ENCODE data around the gene SMOC2.

The SMOC2 gene

DNA sequence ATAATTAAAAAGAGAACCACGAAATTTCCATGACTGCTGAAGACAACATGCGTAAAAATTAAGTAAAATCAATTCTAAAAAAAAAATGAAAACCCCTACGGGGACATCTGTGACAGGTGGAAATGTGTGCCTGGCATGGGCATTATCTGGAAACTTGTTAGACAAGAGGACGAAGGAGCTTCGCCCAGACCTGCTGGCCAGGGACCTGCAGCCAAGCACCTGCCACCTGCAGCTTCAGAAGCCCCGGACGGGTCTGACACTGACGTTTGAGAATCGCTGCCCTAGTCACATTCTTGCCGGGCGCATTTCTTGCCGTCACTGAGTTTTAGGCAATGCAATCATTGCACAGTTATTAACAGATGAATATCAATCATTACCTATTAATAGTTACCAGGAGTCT, 140.3 kb downstream of the SMOC2 start:
- DNase-seq: no peak

DNA sequence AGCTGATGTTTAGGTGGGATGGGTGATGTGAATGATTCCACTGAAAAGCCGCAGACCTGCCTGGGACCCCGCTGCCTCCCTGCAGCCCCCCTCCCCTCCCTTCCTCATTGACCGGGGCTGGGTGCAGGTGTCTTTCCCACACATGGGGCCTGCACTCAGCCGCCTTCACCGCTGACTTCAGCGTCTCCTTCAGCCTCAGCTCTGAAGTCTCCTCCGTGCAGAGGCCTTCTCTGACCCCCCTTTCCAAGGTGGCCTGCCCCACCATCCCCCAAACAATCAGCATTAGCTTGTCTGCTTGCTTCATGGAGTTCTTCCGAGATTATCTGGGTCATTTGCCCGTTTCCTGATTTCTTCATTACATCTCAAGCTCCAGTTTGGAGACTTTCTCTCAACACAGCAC, 140.7 kb downstream of the SMOC2 start:
- DNase-seq: no peak

DNA sequence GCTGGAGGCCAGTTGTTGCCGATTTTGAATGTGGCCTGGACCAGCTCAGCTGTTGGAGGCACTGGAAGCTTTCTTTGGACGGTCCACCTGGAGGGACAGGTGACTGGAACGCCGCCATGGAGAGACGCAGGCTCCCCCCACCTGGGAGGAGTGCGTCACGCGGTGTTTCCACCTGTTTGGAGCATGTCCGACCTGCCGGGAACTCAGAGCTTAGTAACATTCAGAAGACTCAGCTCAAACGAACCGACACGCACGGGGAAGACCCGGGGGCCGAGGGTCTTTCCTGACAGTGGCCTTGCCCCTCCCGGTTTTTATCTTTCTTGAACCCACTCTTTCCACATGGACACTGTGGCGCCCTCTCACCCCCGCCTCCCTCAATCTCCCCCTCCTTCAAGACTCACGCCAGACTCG, 141.6 kb downstream of the SMOC2 start:
- DNase-seq: no peak

DNA sequence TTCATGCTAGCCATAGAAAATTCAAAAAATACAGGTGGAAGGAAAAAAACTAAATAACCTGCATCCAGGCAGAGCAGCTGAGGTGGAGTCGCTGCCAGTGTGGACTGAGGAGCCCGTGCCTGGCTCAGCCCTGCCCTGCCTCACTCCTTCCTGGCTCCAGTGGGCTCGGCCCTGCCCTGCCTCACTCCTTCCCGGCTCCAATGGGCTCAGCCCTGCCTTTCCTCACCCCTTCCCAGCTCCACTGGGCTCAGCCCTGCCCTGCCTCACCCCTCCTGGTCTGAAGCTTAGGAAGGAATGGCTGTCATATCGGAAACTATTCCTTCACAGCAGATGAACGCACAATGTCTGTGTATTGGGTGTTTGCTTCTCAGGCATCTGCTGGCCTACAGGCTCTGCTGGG, 142.1 kb downstream of the SMOC2 start:
- no peak for DNase-seq

DNA sequence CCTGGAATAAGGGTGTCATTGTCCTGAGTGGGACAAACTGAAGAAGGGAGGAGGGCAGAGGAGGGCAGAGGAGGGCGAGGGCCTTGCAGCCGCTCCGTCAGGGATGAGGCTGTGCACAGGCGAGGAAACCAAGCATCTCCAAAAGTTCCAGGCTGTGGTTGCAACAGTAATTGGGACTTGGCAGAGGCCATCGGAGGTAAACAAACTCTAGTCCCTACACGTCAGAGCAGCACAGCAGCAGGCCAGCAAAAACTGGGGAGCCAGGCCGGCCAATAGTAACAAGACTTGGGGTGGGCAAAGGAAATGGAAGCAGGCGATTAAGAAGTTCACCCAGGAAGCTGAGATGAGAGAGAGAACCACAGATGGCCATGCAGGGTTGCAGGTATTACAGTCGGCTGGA, 142.8 kb downstream of the SMOC2 start:
- no peak for DNase-seq

DNA sequence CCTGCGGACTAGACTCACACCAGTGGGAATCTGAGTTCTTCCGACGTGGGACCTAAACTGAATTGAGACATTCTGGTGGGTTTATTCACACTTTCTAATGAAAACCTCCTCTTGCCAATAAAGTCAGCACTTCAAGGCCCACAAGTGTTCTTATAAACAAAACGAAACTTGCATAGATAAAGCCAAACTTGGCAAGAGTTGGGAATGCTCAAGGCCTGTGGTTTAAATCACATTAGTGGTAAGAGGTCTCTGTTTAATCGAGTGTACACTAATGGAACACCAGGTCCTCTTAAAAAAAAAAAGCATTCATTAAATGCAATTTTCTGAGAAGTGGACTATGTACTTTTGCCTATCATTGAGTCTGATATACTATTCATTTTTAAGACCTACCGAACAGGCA, 143.3 kb downstream of the SMOC2 start:
- DNase-seq: no peak

DNA sequence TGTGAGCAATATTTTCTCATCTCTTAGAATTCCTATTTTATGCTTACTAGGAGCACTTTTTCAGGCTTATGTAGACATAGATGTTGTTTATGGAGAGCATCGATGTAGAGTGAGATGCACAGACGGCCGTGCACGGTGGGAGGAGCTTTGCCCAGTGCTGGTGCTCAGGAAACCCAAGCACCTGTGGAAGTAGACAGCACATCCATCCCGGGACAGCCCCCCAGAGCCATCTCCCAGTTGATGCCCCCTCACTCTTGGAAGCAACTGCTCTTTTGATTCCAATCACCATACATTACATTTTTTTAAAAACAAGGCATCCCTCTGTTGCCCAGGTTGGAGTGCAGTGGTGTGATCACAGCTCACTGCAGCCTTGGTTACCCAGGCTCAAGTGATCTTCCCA, 143.7 kb downstream of the SMOC2 start:
- DNase-seq: no peak

DNA sequence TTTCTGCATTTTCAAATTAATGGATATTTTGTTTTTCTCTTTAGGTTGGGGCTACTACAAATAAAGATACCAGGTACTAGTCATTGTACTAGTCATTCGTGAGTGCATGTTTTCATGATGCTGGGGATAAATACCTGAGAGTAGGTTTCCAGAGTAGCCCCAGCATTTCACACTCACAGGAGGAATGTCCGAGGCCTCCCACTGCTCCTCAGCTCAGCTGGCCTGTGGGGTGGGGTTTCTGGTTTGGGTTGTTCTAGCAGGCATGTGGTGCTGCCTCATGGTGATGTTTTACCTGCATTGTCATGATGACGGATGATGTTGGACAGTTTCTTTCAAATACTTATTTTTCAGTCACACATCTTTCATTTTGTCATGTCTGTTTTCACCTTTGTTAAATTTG, 144.5 kb downstream of the SMOC2 start:
- DNase-seq: no peak

DNA sequence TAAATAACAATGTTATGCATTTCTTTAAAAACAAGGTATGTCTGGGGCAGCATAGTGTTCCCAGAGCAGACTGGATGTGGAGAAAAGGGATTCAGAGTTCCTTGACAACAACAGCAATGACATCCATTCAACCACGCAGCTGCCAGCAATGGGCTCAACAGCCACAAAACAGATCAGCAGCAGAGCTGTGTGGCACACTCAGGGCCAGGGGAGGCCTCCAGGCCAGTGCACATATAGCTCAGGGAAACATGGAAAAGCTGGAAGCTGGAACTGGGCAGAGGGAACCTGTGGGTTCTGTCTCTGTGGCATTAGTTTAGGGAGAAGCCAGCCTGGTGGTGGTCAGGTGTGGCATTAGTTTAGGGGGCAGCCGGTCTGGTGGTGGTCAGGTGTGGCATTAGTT, 148.3 kb downstream of the SMOC2 start:
- DNase-seq: no peak

DNA sequence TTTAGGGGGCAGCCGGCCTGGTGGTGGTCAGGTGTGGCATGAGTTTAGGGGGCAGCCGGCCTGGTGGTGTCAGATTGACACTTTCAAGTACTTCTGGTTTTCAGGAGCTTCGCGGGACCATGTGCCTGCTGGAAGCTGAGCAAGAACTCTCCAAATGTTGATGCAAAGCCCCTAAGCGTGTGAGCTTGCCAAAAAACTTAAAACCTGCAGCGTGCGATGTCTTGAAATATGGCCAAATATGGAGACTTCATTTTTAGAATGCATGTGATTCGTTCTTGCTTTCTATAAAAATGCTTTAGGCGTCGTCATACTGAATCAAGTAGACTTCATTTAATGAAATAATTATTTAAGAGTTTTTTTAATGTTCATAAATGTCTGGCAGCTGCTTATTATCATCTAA, 149.4 kb downstream of the SMOC2 start:
- no peak for DNase-seq

DNA sequence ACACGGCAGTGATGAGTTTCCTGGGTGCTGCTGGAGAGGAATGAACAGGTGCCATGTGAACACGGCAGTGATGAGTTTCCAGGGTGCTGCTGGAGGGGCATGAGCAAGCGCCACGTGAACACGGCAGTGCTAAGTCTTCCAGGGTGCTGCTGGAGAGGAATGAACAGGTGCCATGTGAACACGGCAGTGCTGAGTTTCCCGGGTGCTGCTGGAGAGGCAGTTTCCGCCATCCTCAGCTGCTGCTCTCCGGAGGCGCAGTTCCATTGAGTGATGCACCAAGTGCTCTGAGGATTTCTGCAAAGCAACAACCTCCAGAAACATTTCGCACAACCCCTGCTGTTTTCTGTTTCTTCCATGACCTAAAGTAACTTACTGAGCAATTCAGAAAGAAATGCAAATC, 155.4 kb downstream of the SMOC2 start:
- no peak for DNase-seq

DNA sequence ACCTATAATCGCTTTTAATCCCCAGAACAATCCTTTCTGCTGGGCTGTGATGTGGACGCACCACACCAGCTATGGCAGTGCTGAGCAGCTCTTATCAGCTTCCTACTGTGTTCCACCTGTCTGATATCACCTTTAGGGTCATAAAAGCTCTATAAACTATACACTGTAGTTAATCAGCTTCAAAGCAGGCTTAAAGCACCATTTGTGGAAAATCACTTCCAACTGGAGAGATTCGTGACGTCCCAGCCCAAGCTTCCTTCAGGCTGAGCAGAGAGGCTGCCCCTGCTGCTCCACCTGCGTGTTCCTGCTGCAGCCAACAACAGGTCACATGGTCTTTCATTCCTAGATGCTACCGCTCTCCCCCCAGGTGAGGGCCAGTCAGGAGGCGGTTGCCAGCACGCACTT, 156.5 kb downstream of the SMOC2 start:
- DNase-seq: no peak

DNA sequence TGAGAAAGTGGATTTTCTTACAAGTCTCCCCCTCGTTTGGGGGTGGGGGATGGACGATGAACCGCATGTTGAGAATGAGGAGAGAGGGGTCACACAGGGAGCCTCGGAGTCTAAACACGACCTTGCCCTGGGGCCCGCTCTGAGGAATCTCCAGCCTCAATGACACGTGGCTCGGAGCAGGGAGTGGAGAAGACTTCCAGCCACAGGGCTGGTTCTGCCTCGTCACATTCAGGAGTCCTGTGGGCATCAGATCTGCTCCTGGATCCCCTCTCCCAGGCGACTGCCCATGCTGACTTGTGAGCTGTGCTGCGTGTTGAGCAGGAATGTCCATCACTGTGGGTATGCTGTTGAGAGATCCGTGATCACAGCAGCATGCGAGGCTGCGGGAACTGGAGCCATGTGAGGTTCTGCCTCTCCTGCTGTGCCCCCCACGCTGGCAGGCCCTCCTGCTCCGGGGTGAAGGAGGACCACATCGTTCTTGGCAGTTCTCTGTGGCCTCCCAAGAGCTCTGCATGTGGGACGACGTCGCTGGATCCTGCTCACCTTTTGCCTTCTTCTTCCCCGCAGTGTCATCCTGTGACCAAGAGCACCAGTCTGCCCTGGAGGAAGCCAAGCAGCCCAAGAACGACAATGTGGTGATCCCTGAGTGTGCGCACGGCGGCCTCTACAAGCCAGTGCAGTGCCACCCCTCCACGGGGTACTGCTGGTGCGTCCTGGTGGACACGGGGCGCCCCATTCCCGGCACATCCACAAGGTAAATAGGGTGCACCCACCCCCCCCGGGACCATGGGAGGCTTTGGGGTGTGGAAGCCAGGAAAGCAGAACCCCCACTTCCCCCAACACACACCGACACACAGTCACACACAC, 157.5 kb downstream of the SMOC2 start:
- no peak for DNase-seq

DNA sequence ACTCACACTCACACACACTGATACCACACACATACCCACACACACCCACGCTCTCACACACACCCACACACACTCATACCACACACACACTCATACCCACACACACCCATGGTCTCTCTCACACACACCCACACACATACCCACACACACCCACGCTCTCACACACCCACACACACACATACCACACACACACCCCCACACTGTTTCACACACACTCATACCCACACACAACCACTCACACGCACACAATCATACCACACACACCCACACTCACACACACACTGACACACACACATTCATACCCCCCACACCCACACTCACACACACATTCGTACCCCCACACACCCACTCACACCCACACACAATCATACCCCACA, 158.1 kb downstream of the SMOC2 start:
- no peak for DNase-seq

DNA sequence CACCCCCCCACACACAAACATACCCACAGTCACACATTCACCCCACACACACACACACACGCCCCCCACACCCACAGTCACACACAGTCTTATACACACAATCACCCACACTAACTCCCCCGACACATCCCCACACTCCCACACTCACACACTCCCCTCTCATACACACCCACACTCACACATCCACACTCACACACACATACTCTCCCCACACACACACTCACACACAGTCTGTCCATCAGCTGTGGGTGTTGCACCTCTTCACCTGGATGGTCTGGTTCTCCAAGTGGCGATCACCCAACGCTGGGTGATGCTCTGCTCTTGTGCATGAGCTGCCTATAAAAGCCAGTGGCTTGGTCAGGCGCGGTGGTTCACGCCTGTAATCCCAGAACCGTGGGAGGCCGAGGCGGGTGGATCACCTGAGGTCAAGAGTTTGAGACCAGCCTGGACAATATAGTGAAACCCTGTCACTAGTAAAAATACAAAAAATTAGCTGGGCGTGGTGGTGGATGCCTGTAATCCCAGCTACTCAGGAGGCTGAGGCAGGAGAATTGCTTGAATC, 158.9 kb downstream of the SMOC2 start:
- DNase-seq: no peak

DNA sequence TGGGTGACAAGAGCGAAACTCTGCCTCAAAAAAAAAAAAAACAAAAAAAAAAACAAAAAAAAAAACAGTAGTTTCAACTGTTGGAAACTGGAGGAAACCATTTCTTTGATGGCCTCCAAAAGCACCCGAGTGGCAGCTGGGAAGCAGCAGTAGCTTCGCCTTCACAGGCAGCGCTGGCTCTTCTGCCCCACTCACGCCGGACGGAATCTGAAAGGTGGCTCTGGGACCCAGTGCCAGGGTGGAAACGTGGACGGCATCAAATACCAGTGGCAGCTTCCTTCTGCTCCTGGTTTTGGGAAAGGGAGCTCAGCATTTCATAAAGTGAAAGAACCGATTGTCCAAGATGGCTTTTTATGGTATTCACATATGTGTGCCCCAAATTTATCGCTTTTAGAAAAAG, 159.4 kb downstream of the SMOC2 start:
- no peak for DNase-seq

DNA sequence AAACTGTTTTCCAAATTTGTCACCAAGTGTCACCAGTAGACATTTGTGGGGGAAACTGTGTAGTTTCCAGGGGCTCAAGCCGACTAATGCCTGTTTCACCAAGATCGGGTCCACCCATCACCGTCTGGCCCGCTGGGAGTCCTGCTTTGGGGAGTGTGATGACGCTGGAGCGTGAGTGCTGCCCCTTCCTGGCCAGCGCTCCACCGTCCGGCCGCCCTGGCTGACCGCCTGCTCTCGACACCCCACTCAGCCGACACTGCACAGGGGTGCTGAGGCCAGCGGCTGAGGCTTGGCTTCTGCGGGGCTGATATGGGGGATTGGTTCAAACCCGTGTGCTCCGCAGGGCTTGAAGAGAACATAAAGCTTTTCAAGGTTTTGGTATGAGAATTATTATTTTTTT, 160.1 kb downstream of the SMOC2 start:
- DNase-seq: no peak

DNA sequence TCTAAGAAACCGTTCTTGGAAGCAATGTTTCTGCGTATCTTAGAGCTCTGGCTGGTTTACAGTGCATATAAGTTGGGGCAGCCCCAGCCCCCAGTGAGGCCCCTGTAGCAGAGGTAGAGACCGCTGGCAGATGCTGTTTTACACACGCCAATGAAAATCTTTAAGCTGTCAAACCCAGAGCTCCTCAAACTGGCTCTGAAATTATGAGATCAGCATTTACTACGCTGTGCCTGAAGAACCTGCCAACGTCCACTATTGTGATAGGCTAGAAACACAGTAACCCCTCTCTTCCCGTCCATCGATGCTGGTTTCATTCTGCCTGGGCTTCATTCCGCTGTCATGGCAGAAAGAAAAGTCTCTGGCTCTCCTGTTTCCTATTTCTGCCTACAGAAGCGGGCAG, 160.6 kb downstream of the SMOC2 start:
- DNase-seq: no peak

DNA sequence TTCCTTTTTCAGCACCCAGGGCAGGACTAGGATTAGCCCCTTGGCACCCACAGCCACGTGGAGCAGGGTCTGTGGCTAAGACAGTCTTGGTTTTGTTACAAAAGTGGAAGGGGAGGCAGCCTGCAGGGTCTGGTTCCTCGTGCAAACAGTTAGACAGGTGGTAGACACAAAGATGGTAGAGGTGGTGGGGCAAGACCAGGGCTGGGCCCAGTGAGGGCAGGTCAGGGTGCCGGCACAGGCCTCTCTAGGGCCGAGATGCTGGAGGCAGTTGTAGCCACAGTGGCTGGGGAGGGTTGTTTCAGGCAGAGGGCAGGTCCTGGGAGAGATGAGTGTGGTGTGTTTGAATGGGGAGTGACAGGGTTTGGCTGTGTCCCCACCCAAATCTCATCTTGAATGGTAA, 161.6 kb downstream of the SMOC2 start:
- no peak for DNase-seq

DNA sequence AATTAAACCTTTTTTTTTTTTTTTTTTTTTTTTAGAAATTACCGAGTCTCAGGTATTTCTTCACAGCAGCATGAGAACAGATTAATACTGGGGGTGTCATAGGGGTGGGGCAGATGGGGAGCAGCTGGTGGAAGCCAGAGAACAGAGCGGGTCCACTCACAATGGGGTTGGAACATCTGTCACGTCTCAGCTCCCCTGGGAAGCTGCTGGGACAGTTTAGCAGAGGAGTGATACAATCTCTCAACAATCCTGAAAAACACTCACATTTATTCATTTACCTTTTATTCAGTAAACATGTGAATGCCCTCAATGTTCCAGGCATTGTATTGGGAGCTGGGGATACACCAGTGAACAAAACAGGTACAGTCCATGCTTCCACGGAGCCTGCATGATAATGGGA, 162.2 kb downstream of the SMOC2 start:
- DNase-seq: no peak

DNA sequence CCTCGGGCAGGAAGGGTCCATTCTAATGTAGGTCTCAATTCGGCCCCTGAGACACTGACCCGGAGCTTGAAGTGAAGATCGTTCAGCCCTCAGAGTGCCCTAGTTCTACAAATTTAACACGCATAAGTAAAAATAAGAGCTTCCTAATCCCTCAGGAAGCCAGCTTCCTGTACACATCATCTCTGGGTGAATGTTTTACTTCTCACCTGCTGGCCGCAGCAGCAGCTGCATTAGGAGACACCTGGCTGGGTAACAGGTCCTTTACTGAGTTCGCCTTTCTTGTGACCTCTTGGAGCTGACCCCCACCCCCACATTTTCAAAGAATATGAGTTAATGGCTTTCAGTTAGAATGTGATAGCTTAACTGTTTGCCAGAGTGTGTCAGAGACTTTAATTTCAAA, 165.0 kb downstream of the SMOC2 start:
- DNase-seq: no peak

DNA sequence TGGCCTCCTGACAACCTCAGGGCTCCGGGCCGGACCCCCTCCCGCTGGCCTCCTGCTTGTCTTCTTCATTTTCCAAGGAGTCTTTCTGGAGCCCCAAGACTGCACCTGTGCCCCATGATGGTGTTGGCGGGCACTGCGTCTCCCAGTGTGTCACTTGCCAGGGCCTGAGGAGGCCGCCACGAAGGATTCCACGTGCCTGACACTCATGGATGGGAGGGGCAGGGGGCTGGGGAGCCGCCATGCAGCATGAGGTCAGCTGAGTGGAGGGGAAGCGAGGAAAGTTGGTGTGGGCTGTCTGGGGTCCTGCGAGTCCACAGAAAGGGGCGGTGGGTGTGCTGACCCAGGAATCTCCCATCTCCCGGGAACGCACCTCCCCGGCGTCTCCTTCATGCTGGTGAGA, 165.7 kb downstream of the SMOC2 start:
- DNase-seq: no peak

DNA sequence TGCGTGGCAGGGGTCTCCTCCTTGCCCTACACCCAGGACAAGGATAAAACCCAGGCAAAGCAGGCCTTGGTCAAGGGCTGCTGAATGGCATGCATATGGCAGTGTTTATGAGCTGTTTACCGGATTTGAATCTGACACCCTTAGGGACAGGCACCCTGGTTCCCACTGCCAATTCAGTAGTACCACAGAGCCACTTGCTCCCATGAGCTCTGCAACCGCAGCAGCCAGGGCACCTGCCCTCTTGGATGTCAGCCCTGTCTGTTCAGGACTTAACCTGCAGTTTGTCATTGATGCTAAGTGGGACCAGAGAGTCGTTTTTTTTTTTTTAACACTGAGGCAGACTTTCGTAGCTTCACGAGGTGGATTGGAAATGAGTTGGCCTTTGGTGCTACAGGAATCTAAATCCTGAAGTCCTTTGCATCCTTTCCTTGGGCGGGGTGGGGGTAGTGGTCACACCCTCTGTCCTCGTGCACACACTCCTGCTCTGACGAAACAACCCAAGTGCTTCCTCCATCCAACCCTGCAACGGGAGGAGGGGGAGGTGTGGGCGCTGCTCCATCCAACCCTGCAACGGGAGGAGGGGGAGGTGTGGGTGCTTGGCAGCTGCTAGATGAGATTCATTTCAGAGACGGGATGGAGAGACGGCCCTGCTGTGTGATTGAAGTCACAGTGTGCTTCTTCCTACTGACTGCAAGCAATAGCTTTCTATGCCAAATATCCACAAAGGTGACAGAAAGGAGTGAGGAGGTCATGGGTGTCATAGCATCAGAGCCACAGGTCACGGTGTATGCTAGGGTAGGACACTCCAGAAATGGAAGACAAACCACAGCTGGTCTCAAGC, 166.5 kb downstream of the SMOC2 start:
- no peak for DNase-seq

DNA sequence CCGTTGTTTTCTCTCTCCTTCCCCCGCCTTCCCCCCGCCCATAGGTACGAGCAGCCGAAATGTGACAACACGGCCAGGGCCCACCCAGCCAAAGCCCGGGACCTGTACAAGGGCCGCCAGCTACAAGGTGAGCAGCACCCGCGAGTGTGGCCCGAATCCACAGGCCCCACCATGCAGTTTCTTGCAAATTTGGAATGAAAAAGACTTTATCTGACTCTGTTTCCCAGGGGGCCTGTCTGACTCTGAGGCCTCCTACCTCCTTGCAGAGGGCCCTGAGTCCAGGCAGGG, 167.1 kb downstream of the SMOC2 start:
- no peak for DNase-seq
